DND-41 (cell line): ENCODE data around the gene SNRPA1.

Experiments used
- ATAC-seq: fragments of 200-7000 bp; cut with Tn5 transposase; 3 replicates; pipeline ENCODE4 v1.9.1; 2021; ENCODE audit warnings: low read depth; ENCODE audit not compliant: insufficient read depth
- DNase-seq: peaks from one replicate; pipeline ENCODE4 v3.0.0-alpha.2; 2020
- H2AFZ ChIP-seq: 2 replicates; pipeline ENCODE4 v1.6.0; 2012; ENCODE audit warnings: low read depth, low read length
- H3K27ac ChIP-seq: 2 replicates; pipeline ENCODE4 v1.5.1; 2012; ENCODE audit warnings: low read length, inconsistent platforms
- H3K27me3 ChIP-seq: fragments of 200-600 bp; sonication (generic); 2 replicates; pipeline ENCODE4 v1.6.0; 2012; ENCODE audit warnings: low read length, mild to moderate bottlenecking, inconsistent platforms; ENCODE audit not compliant: insufficient read depth, poor library complexity
- H3K36me3 ChIP-seq: 2 replicates; pipeline ENCODE4 v1.5.1; 2012; ENCODE audit warnings: low read length, inconsistent platforms; ENCODE audit not compliant: insufficient read depth
- H3K4me1 ChIP-seq: 2 replicates; pipeline ENCODE4 v1.5.1; 2012; ENCODE audit warnings: mild to moderate bottlenecking, low read length; ENCODE audit not compliant: insufficient read depth
- H3K4me2 ChIP-seq: 2 replicates; pipeline ENCODE4 v1.6.0; 2012; ENCODE audit warnings: mild to moderate bottlenecking, moderate library complexity, low read length, inconsistent platforms; ENCODE audit not compliant: insufficient read depth
- H3K4me3 ChIP-seq, 2 experiments: fragments of 200-600 bp in 1 of 2; shearing (Covaris generic) in 1 of 2; 2 replicates each; pipeline ENCODE4 v1.5.1; 2012 to 2016; ENCODE audit warnings: inconsistent platforms in 2 of 2, low read length in 2 of 2, mild to moderate bottlenecking in 2 of 2, low read depth in 1 of 2, moderate library complexity in 1 of 2
- H3K79me2 ChIP-seq: 2 replicates; pipeline ENCODE4 v1.6.0; 2012; ENCODE audit warnings: low read length, inconsistent platforms; ENCODE audit not compliant: insufficient read depth
- H3K9ac ChIP-seq: 2 replicates; pipeline ENCODE4 v1.6.0; 2012; ENCODE audit warnings: low read depth, mild to moderate bottlenecking, inconsistent platforms, low read length, moderate library complexity
- H3K9me3 ChIP-seq: 2 replicates; pipeline ENCODE4 v1.5.1; 2012; ENCODE audit warnings: low read length, moderate library complexity, mild to moderate bottlenecking, inconsistent platforms; ENCODE audit not compliant: insufficient read depth, severe bottlenecking
- H4K20me1 ChIP-seq: 2 replicates; pipeline ENCODE4 v1.6.0; 2012; ENCODE audit warnings: low read length; ENCODE audit not compliant: insufficient read depth
- EZH2 ChIP-seq: IDR thresholded peaks from 3 replicates; pipeline ENCODE4 v1.6.1; 2012; ENCODE audit warnings: borderline replicate concordance, low read depth, mild to moderate bottlenecking, moderate library complexity, low read length, inconsistent platforms; ENCODE audit not compliant: severe bottlenecking
- TF ChIP-seq, protein P1 (sequence below): IDR thresholded peaks from 2 replicates; pipeline ENCODE4 v1.5.1; 2012; ENCODE audit warnings: borderline replicate concordance, low read length, moderate library complexity, mild to moderate bottlenecking; ENCODE audit not compliant: poor library complexity, severe bottlenecking; ENCODE audit errors: extremely low read depth

SNRPA1 gene

DNA sequence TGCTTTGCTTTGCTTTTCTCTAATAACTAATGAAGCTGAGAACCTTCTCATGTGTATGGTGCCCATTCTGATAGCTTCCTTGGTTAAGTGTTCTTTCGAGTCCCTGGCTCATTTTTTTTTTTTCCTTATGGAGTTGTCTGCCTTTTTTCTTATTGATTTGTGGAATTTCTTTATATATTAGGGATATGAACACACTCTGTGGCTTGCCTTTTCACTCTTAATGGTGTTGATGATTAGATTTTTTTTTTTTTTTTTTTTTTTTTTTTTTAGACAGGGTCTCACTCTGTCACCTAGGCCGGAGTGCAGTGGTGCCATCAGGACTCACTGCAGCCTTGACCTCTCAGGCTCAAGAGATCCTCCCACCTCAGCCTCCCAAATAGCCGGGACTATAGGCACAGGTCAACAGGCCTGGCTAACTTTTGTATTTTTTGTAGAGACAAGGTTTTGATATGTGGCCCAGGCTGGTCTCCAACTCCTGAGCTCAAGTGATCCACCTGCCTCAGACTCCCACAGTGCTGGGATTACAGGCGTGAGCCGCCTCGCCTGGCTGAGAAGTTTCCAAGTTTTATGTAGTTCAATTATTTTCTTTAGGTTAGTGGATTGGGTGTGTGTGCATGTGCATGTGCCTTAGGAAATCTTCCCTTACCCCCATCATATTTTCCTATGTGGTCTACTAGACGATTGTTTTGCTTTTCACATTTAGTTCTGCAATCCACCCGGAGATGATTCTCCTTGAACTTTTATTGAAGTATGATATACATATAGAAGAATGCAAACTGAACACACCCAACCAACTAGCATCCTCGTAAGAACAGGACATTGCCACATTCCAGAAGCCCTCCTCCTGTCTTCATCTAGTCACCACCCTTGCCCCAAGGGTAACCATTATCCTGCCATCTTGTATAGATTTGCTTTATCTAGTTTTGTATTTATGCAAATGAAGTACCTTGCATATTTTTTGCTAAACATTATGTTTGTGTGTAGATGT, 1.7 kb upstream of the SNRPA1 start:
- H3K9ac ChIP-seq: peak overlapping the region; percentile 81
- H3K79me2 ChIP-seq: peaks cover 50% of the 10 kb centered on the region
- peaks cover 30% of the 10 kb centered on the region for H4K20me1 ChIP-seq
- peak overlapping the region; percentile 98 to 99; a peak in 3 of 4 replicates for H3K4me3 ChIP-seq
- H2AFZ ChIP-seq: peak overlapping the region; percentile 95
- no peak for TF ChIP-seq EZH2
- TF ChIP-seq, protein P1, sequence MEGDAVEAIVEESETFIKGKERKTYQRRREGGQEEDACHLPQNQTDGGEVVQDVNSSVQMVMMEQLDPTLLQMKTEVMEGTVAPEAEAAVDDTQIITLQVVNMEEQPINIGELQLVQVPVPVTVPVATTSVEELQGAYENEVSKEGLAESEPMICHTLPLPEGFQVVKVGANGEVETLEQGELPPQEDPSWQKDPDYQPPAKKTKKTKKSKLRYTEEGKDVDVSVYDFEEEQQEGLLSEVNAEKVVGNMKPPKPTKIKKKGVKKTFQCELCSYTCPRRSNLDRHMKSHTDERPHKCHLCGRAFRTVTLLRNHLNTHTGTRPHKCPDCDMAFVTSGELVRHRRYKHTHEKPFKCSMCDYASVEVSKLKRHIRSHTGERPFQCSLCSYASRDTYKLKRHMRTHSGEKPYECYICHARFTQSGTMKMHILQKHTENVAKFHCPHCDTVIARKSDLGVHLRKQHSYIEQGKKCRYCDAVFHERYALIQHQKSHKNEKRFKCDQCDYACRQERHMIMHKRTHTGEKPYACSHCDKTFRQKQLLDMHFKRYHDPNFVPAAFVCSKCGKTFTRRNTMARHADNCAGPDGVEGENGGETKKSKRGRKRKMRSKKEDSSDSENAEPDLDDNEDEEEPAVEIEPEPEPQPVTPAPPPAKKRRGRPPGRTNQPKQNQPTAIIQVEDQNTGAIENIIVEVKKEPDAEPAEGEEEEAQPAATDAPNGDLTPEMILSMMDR: no peak
- DNase-seq (no peak), ATAC-seq (no peak)
- H3K36me3 ChIP-seq: peaks cover 19% of the 10 kb centered on the region
- no peaks in the 10 kb centered on the region for H3K9me3 ChIP-seq
- H3K27ac ChIP-seq: peak overlapping the region; percentile 90
- H3K4me1 ChIP-seq: peaks cover 51% of the 10 kb centered on the region
- no peaks in the 10 kb centered on the region for H3K27me3 ChIP-seq
- H3K4me2 ChIP-seq: peak overlapping the region; percentile 92

DNA sequence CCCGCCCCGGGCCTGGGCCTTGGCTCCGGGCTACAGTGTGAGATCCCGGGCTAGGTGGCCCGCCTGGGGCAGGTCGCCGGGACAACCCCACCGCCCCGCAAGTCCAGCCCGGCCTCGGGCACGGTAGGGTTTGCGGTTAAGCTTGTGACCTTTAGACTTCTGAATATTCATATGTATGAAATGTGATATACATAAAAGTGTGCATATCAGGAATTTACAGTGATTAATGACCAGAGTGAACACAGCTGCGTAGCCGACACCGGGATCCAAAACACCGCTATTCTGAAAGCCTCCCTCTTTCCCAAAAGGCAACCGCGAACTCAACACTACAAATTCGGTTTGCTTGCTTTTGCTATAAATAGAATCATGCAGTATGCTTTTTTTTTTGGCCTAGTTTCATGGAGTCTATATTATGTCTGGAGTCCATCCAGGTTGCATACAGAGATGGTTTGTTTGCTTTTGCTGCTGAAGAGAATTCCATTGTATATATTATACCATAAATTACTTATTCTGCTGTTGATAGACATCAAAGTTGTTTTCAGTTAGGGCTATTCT, 636 bp upstream of the SNRPA1 start:
- H3K9ac ChIP-seq: peak overlapping the region; percentile 81
- H3K36me3 ChIP-seq: peaks cover 27% of the 10 kb centered on the region
- H3K9me3 ChIP-seq: no peaks in the 10 kb centered on the region
- H3K4me3 ChIP-seq: peak overlapping the region; percentile 98 to 99; a peak in 3 of 4 replicates
- peaks cover 50% of the 10 kb centered on the region for H3K4me1 ChIP-seq
- H4K20me1 ChIP-seq: peaks cover 36% of the 10 kb centered on the region
- H3K27me3 ChIP-seq: no peaks in the 10 kb centered on the region
- H2AFZ ChIP-seq: peak overlapping the region; percentile 95
- peaks cover 60% of the 10 kb centered on the region for H3K79me2 ChIP-seq
- H3K4me2 ChIP-seq: peak overlapping the region; percentile 92
- no peak for TF ChIP-seq EZH2
- TF ChIP-seq, protein P1: no peak
- peak overlapping the region; percentile 90 for H3K27ac ChIP-seq
- ATAC-seq (no peak; the same call in 2 of the 3 replicates), DNase-seq (no peak)

DNA sequence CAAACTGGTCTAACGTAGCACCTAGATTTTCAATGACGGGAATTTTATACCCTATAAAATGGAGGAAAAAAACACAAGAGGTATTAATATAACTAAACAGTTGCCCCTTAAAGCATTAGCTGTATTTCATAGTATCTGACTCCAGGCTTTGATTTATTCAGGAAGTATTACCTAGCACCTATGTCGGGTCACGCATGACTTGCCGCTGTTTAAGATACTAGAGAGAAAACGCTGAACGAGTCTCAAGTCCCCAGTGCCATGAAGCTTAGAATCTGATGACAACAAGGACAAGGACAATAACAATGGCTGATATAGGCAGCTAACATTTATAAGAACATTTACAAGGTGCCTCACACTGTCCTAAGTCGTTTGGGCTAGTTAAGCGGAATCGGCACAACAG, 1.9 kb downstream of the SNRPA1 start:
- TF ChIP-seq, protein P1: no peak
- TF ChIP-seq EZH2: no peak
- no peaks in the 10 kb centered on the region for H3K27me3 ChIP-seq
- no peak for ATAC-seq
- peak overlapping the region; percentile 92 for H3K4me2 ChIP-seq
- no peaks in the 10 kb centered on the region for H3K9me3 ChIP-seq
- peaks cover 44% of the 10 kb centered on the region for H3K4me1 ChIP-seq
- H3K27ac ChIP-seq: peak overlapping the region; percentile 82
- H3K4me3 ChIP-seq: peak overlapping the region; percentile 98 to 99; a peak in 3 of 4 replicates
- DNase-seq: no peak
- H3K79me2 ChIP-seq: peaks cover 85% of the 10 kb centered on the region
- H4K20me1 ChIP-seq: peaks cover 57% of the 10 kb centered on the region
- peaks cover 50% of the 10 kb centered on the region for H3K36me3 ChIP-seq
- H2AFZ ChIP-seq: no peak overlapping the region
- peak overlapping the region; percentile 81 for H3K9ac ChIP-seq
